Endothelial cell (in vitro differentiated cells): ENCODE measurements around the gene BTBD2. TPM values are rescaled to one million over a fixed set of nuclear protein-coding genes. Genes with fewer than 3 reads are reported as not detected.

ENCODE experiments used
- DNase-seq: peaks from one replicate; pipeline ENCODE4 v3.0.0; 2021; ENCODE audit warnings: low spot score
- H3K27ac Mint-ChIP-seq: one replicate; pipeline ENCODE4 v1.8.0; 2021; ENCODE audit warnings: mixed read lengths, inconsistent platforms; ENCODE audit not compliant: unreplicated experiment
- H3K27me3 Mint-ChIP-seq: one replicate; pipeline ENCODE4 v1.8.0; 2021; ENCODE audit warnings: mild to moderate bottlenecking, moderate library complexity, mixed read lengths, inconsistent platforms; ENCODE audit not compliant: unreplicated experiment
- H3K36me3 Mint-ChIP-seq: one replicate; pipeline ENCODE4 v1.8.0; 2021; ENCODE audit warnings: mild to moderate bottlenecking, low read depth, mixed read lengths, inconsistent platforms; ENCODE audit not compliant: unreplicated experiment
- H3K4me1 Mint-ChIP-seq: one replicate; pipeline ENCODE4 v1.8.0; 2021; ENCODE audit warnings: mild to moderate bottlenecking, mixed read lengths, inconsistent platforms; ENCODE audit not compliant: unreplicated experiment
- H3K4me3 Mint-ChIP-seq: one replicate; pipeline ENCODE4 v1.8.0; 2021; ENCODE audit warnings: mild to moderate bottlenecking, mixed read lengths, inconsistent platforms; ENCODE audit not compliant: unreplicated experiment
- H3K9me3 Mint-ChIP-seq: one replicate; pipeline ENCODE4 v1.8.0; 2021; ENCODE audit warnings: mixed read lengths, inconsistent platforms; ENCODE audit not compliant: unreplicated experiment
- CTCF ChIP-seq: fragments of 200-600 bp; sonication (generic); IDR thresholded peaks from one replicate; pipeline ENCODE4 v1.5.0; 2021; ENCODE audit warnings: antibody characterized with exemption; ENCODE audit not compliant: unreplicated experiment
- total RNA-seq: library from RNA; stranded (reverse); fragmentation: NEBNext Ultra II Directional; extraction: Animal tissue kit (Norgen Biotek cat#: 25700); gene quantifications from one replicate; pipeline ENCODE4 v1.2.1, GENCODE V29; 2021; ENCODE audit not compliant: unreplicated experiment

Gene BTBD2
- total RNA-seq, 1 donor from 2014 or later: 80.5 TPM

GRCh38 chr19:2018752-2019151 lies 3.2 kb upstream of the BTBD2 start:
- H3K27me3 Mint-ChIP-seq: peaks cover 2% of the 10 kb centered on the region
- DNase-seq: no peak
- H3K27ac Mint-ChIP-seq: no peak overlapping the region
- no peak overlapping the region for H3K4me3 Mint-ChIP-seq
- H3K4me1 Mint-ChIP-seq: no peaks in the 10 kb centered on the region
- no peak for TF ChIP-seq CTCF
- H3K9me3 Mint-ChIP-seq: no peaks in the 10 kb centered on the region
- no peaks in the 10 kb centered on the region for H3K36me3 Mint-ChIP-seq

GRCh38 chr19:2016041-2016807 lies 710 bp upstream of the BTBD2 start:
- no peak for DNase-seq

GRCh38 chr19:2014731-2015607 lies 545 bp downstream of the BTBD2 start:
- no peak overlapping the region for H3K4me3 Mint-ChIP-seq
- peaks cover 9% of the 10 kb centered on the region for H3K36me3 Mint-ChIP-seq

More at GRCh38 chr19:2016041-2016807, 710 bp upstream of the BTBD2 start:
- no peak for TF ChIP-seq CTCF
- H3K4me1 Mint-ChIP-seq: no peaks in the 10 kb centered on the region
- no peak overlapping the region for H3K27ac Mint-ChIP-seq
- peak overlapping the region; percentile 59 for H3K4me3 Mint-ChIP-seq
- peaks cover 5% of the 10 kb centered on the region for H3K36me3 Mint-ChIP-seq
- H3K9me3 Mint-ChIP-seq: no peaks in the 10 kb centered on the region
- H3K27me3 Mint-ChIP-seq: peaks cover 4% of the 10 kb centered on the region

GRCh38 chr19:2014131-2014571 lies 1.4 kb downstream of the BTBD2 start:
- no peak overlapping the region for H3K27ac Mint-ChIP-seq
- TF ChIP-seq CTCF: no peak
- no peak for DNase-seq
- peaks cover 7% of the 10 kb centered on the region for H3K27me3 Mint-ChIP-seq
- H3K9me3 Mint-ChIP-seq: no peaks in the 10 kb centered on the region
- no peaks in the 10 kb centered on the region for H3K4me1 Mint-ChIP-seq
- H3K4me3 Mint-ChIP-seq: no peak overlapping the region
- peaks cover 9% of the 10 kb centered on the region for H3K36me3 Mint-ChIP-seq

More at GRCh38 chr19:2014731-2015607, 545 bp downstream of the BTBD2 start:
- Mint-ChIP-seq H3K27ac (no peak overlapping the region), H3K4me1 (no peaks in the 10 kb centered on the region), H3K9me3 (no peaks in the 10 kb centered on the region), H3K27me3 (peaks cover 7% of the 10 kb centered on the region)
- no peak for DNase-seq
- TF ChIP-seq CTCF: no peak

GRCh38 chr19:2013683-2013961 lies 1.9 kb downstream of the BTBD2 start:
- Mint-ChIP-seq H3K27ac (no peak overlapping the region), H3K27me3 (peaks cover 7% of the 10 kb centered on the region), H3K4me3 (no peak overlapping the region), H3K36me3 (peaks cover 9% of the 10 kb centered on the region), H3K4me1 (no peaks in the 10 kb centered on the region), H3K9me3 (no peaks in the 10 kb centered on the region)
- no peak for TF ChIP-seq CTCF
- DNase-seq: no peak
